HAP-1 (cell line): Measurements from ENCODE around the gene TTC17.
"Not testable (repeated sequence)": the region's sequence is repeated elsewhere in the genome, so short reads cannot be mapped to it uniquely, and the experiment has no call there.

Source experiments
- DNase-seq, 2 experiments: peaks; one replicate each; pipeline ENCODE4 v3.0.0-alpha.2; 2016 to 2020; ENCODE audit warnings: low spot score in 2 of 2
- H3K27me3 ChIP-seq: fragments of 250-450 bp; sonication (Bioruptor Pico); 2 replicates; pipeline ENCODE4 v1.5.1; 2020; ENCODE audit warnings: low read depth, mild to moderate bottlenecking, moderate library complexity
- H3K36me3 ChIP-seq: fragments of 250-450 bp; sonication (Bioruptor Pico); replicated peaks from 2 replicates; pipeline ENCODE4 v1.5.1; 2020; ENCODE audit warnings: mild to moderate bottlenecking
- H3K4me1 ChIP-seq: fragments of 250-450 bp; sonication (Bioruptor Pico); 2 replicates; pipeline ENCODE4 v1.5.1; 2020; ENCODE audit warnings: mild to moderate bottlenecking
- H3K4me3 ChIP-seq: fragments of 250-450 bp; sonication (Bioruptor Pico); 2 replicates; pipeline ENCODE4 v1.5.1; 2020; ENCODE audit warnings: mild to moderate bottlenecking, moderate library complexity
- H3K9me3 ChIP-seq: fragments of 250-450 bp; sonication (Bioruptor Pico); 2 replicates; pipeline ENCODE4 v1.5.1; 2020; ENCODE audit warnings: mild to moderate bottlenecking, moderate library complexity
- in situ Hi-C: fragments of 300-500 bp; cut with MboI; formaldehyde crosslinking; loops from 3 replicates; pipeline ENCODE4 v1.14.3; 2020; ENCODE audit warnings: low sequenced_read_pairs, inconsistent platforms, mixed read lengths

The TTC17 gene

GRCh38 chr11:43443811-43444210 is 85.1 kb downstream of the TTC17 start:
- no peak for DNase-seq
- in situ Hi-C loops: no loop called here
- peaks cover 32% of the 10 kb centered on the region for H3K36me3 ChIP-seq

GRCh38 chr11:43447151-43447550 is 88.4 kb downstream of the TTC17 start:
- peaks cover 31% of the 10 kb centered on the region for H3K36me3 ChIP-seq
- H3K4me3 ChIP-seq: no peak overlapping the region
- H3K9me3 ChIP-seq: no peaks in the 10 kb centered on the region
- no peak for DNase-seq
- in situ Hi-C loops: no loop called here
- no peaks in the 10 kb centered on the region for H3K4me1 ChIP-seq
- no peaks in the 10 kb centered on the region for H3K27me3 ChIP-seq

More at GRCh38 chr11:43443811-43444210, 85.1 kb downstream of the TTC17 start:
- Histone ChIP-seq H3K4me1 (no peaks in the 10 kb centered on the region), H3K27me3 (no peaks in the 10 kb centered on the region), H3K9me3 (no peaks in the 10 kb centered on the region), H3K4me3 (no peak overlapping the region)

- Histone ChIP-seq H3K27me3 (no peaks in the 10 kb centered on the region), H3K4me1 (no peaks in the 10 kb centered on the region), H3K4me3 (no peak overlapping the region), H3K36me3 (peaks cover 11% of the 10 kb centered on the region; the same call in 1 of the 2 replicates), H3K9me3 (no peaks in the 10 kb centered on the region)
- DNase-seq: no peak
- in situ Hi-C loops: no loop called here
These were observed 99.8 kb downstream of the TTC17 start for GRCh38 chr11:43458486-43458885.

- Histone ChIP-seq H3K36me3 (peaks cover 10% of the 10 kb centered on the region; the same call in 1 of the 2 replicates), H3K4me1 (no peaks in the 10 kb centered on the region), H3K27me3 (no peaks in the 10 kb centered on the region), H3K4me3 (no peak overlapping the region), H3K9me3 (no peaks in the 10 kb centered on the region)
- no peak for DNase-seq
- in situ Hi-C loops: no loop called here
These were observed 100.5 kb downstream of the TTC17 start for GRCh38 chr11:43459246-43459645.

GRCh38 chr11:43462359-43462758 is 103.6 kb downstream of the TTC17 start:
- H3K27me3 ChIP-seq: no peaks in the 10 kb centered on the region
- in situ Hi-C loops: no loop called here
- H3K4me1 ChIP-seq: no peaks in the 10 kb centered on the region
- H3K9me3 ChIP-seq: no peaks in the 10 kb centered on the region
- peaks cover 13% of the 10 kb centered on the region; the same call in 1 of the 2 replicates for H3K36me3 ChIP-seq
- no peak for DNase-seq
- H3K4me3 ChIP-seq: no peak overlapping the region

- no peak for DNase-seq
- Histone ChIP-seq H3K9me3 (no peaks in the 10 kb centered on the region), H3K36me3 (peaks cover 3% of the 10 kb centered on the region; the same call in 1 of the 2 replicates), H3K4me3 (no peak overlapping the region), H3K27me3 (no peaks in the 10 kb centered on the region), H3K4me1 (no peaks in the 10 kb centered on the region)
- in situ Hi-C loops: no loop called here
These were observed 109.2 kb downstream of the TTC17 start for GRCh38 chr11:43467958-43468357.

GRCh38 chr11:43477491-43477890 is 118.8 kb downstream of the TTC17 start:
- in situ Hi-C loops, DNase-seq, H3K4me3 ChIP-seq, H3K4me1 ChIP-seq, H3K9me3 ChIP-seq, H3K27me3 ChIP-seq, H3K36me3 ChIP-seq: not testable (repeated sequence)

GRCh38 chr11:43486141-43486540 is 127.4 kb downstream of the TTC17 start:
- no peaks in the 10 kb centered on the region for H3K4me1 ChIP-seq
- no peak for DNase-seq
- in situ Hi-C loops: no loop called here

GRCh38 chr11:43489869-43490465 is 131.2 kb downstream of the TTC17 start:
- Histone ChIP-seq H3K9me3 (no peaks in the 10 kb centered on the region), H3K4me1 (no peaks in the 10 kb centered on the region), H3K27me3 (no peaks in the 10 kb centered on the region), H3K36me3 (peaks cover 8% of the 10 kb centered on the region), H3K4me3 (no peak overlapping the region)
- in situ Hi-C loops: no loop called here
- no peak for DNase-seq

More at GRCh38 chr11:43486141-43486540, 127.4 kb downstream of the TTC17 start:
- Histone ChIP-seq H3K4me3 (no peak overlapping the region), H3K9me3 (no peaks in the 10 kb centered on the region), H3K27me3 (no peaks in the 10 kb centered on the region), H3K36me3 (0 out of 2 replicates have a peak, but pooled peaks cover 2% of the 10 kb centered on the region)

GRCh38 chr11:43492701-43493100 is 134.0 kb downstream of the TTC17 start:
- Histone ChIP-seq H3K36me3 (peaks cover 8% of the 10 kb centered on the region), H3K4me3 (no peak overlapping the region), H3K9me3 (no peaks in the 10 kb centered on the region), H3K4me1 (no peaks in the 10 kb centered on the region), H3K27me3 (no peaks in the 10 kb centered on the region)
- in situ Hi-C loops: no loop called here
- DNase-seq: no peak

- H3K4me1 ChIP-seq: no peaks in the 10 kb centered on the region
- H3K9me3 ChIP-seq: no peaks in the 10 kb centered on the region
- no peak overlapping the region for H3K4me3 ChIP-seq
- H3K27me3 ChIP-seq: no peaks in the 10 kb centered on the region
- in situ Hi-C loops: no loop called here
- DNase-seq: no peak
- H3K36me3 ChIP-seq: peaks cover 8% of the 10 kb centered on the region
These were observed 134.7 kb downstream of the TTC17 start for GRCh38 chr11:43493431-43493830.

- in situ Hi-C loops: no loop called here
- DNase-seq: no peak
- H3K4me1 ChIP-seq: no peaks in the 10 kb centered on the region
- no peak overlapping the region for H3K4me3 ChIP-seq
- H3K9me3 ChIP-seq: no peaks in the 10 kb centered on the region
- H3K27me3 ChIP-seq: 0 out of 2 replicates have a peak, but pooled peaks cover 3% of the 10 kb centered on the region
- H3K36me3 ChIP-seq: peaks cover 5% of the 10 kb centered on the region
These were observed 138.4 kb downstream of the TTC17 start for GRCh38 chr11:43497144-43497543.

- Histone ChIP-seq H3K4me3 (no peak overlapping the region), H3K36me3 (no peaks in the 10 kb centered on the region), H3K9me3 (no peaks in the 10 kb centered on the region), H3K4me1 (no peaks in the 10 kb centered on the region), H3K27me3 (0 out of 2 replicates have a peak, but pooled peaks cover 3% of the 10 kb centered on the region)
- no peak for DNase-seq
- in situ Hi-C loops: no loop called here
These were observed 139.8 kb downstream of the TTC17 start for GRCh38 chr11:43498561-43498960.

GRCh38 chr11:43503417-43503816 is 144.7 kb downstream of the TTC17 start:
- no peak for DNase-seq
- in situ Hi-C loops: no loop called here
- Histone ChIP-seq H3K9me3 (no peaks in the 10 kb centered on the region), H3K4me3 (no peak overlapping the region), H3K4me1 (no peaks in the 10 kb centered on the region), H3K27me3 (0 out of 2 replicates have a peak, but pooled peaks cover 3% of the 10 kb centered on the region), H3K36me3 (no peaks in the 10 kb centered on the region)
